Right forelimb (tissue), 1 donor: ENCODE data around the gene PROZ.
"Not testable (repeated sequence)": the region's sequence is repeated elsewhere in the genome, so short reads cannot be mapped to it uniquely, and the experiment has no call there.

ENCODE experiments used
- DNase-seq: peaks from one replicate; pipeline ENCODE4 v3.0.0-alpha.2; 2018

PROZ gene

GRCh38 chr13:113158946-113159345 is 498 bp downstream of the PROZ start:
- DNase-seq = no peak

- DNase-seq = no peak
Observed at GRCh38 chr13:113159701-113160100, 1.3 kb downstream of the PROZ start.

GRCh38 chr13:113160983-113161382 is 2.5 kb downstream of the PROZ start:
- DNase-seq = no peak

- DNase-seq = no peak
Observed at GRCh38 chr13:113161433-113161832, 3.0 kb downstream of the PROZ start.

- DNase-seq = not testable (repeated sequence)
Observed at GRCh38 chr13:113161975-113162374, 3.5 kb downstream of the PROZ start.

- DNase-seq = no peak
Observed at GRCh38 chr13:113162783-113163685, 4.6 kb downstream of the PROZ start.

GRCh38 chr13:113164492-113164891 is 6.0 kb downstream of the PROZ start:
- no peak for DNase-seq

GRCh38 chr13:113166266-113166665 is 7.8 kb downstream of the PROZ start:
- DNase-seq = no peak

GRCh38 chr13:113166681-113167080 is 8.2 kb downstream of the PROZ start:
- DNase-seq = no peak

- no peak for DNase-seq
Observed at GRCh38 chr13:113167155-113167554, 8.7 kb downstream of the PROZ start.

GRCh38 chr13:113167575-113167974 is 9.1 kb downstream of the PROZ start:
- no peak for DNase-seq

- DNase-seq = no peak
Observed at GRCh38 chr13:113168211-113168610, 9.8 kb downstream of the PROZ start.

GRCh38 chr13:113169277-113170272 is 11.1 kb downstream of the PROZ start:
- DNase-seq = no peak

- no peak for DNase-seq
Observed at GRCh38 chr13:113170511-113170910, 12.1 kb downstream of the PROZ start.

- DNase-seq = no peak
Observed at GRCh38 chr13:113171250-113172125, 13.0 kb downstream of the PROZ start.

GRCh38 chr13:113172419-113172926 is 14.0 kb downstream of the PROZ start:
- no peak for DNase-seq

GRCh38 chr13:113176280-113176679 is 17.8 kb downstream of the PROZ start:
- DNase-seq = no peak

- no peak for DNase-seq
Observed at GRCh38 chr13:113176822-113177221, 18.4 kb downstream of the PROZ start.

GRCh38 chr13:113178070-113178895 is 19.8 kb downstream of the PROZ start:
- no peak for DNase-seq

GRCh38 chr13:113178896-113179167 is 20.4 kb downstream of the PROZ start:
- DNase-seq = no peak

- DNase-seq = no peak
Observed at GRCh38 chr13:113179374-113180230, 21.2 kb downstream of the PROZ start.
